Measurements from ENCODE around the gene LVRN. TPM values are rescaled to one million over a fixed set of nuclear protein-coding genes. Genes with fewer than 3 reads are reported as not detected.

The LVRN gene
- total RNA-seq, 1 donor from 2014 or later: 1.3 TPM

DNA sequence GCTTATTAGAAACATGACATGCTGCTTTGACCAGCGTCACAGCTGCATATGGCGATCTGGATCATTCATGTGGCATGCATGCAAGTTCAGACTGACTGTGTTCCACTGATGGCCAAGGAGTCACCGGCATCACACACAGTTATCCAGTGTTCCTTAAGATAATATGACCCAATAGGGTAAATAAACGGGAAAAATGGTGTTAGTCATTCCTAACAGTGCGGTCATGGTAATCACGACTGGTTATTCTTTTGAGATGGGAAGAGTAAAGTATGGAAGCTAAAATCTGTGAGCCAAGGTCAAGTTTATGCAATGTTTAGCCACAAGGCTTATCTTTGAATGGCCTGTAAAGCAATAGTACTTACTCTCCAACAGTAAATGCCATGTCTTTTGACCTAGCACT is 29.3 kb upstream of the LVRN start:
- Histone ChIP-seq H3K27me3 (ENCODE audit: low read depth) (no peaks in the 10 kb centered on the region), H3K4me1 (no peaks in the 10 kb centered on the region), H3K36me3 (no peaks in the 10 kb centered on the region), H3K4me3 (no peak overlapping the region), H3K27ac (no peak overlapping the region), H3K9me3 (no peaks in the 10 kb centered on the region)
- no peak for DNase-seq
- TF ChIP-seq, protein P1, sequence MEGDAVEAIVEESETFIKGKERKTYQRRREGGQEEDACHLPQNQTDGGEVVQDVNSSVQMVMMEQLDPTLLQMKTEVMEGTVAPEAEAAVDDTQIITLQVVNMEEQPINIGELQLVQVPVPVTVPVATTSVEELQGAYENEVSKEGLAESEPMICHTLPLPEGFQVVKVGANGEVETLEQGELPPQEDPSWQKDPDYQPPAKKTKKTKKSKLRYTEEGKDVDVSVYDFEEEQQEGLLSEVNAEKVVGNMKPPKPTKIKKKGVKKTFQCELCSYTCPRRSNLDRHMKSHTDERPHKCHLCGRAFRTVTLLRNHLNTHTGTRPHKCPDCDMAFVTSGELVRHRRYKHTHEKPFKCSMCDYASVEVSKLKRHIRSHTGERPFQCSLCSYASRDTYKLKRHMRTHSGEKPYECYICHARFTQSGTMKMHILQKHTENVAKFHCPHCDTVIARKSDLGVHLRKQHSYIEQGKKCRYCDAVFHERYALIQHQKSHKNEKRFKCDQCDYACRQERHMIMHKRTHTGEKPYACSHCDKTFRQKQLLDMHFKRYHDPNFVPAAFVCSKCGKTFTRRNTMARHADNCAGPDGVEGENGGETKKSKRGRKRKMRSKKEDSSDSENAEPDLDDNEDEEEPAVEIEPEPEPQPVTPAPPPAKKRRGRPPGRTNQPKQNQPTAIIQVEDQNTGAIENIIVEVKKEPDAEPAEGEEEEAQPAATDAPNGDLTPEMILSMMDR (IDR thresholded peaks at IDR 0.05): no peak
- no peak for ATAC-seq
- intact Hi-C loops (cut with DNase I): no loop called here

DNA sequence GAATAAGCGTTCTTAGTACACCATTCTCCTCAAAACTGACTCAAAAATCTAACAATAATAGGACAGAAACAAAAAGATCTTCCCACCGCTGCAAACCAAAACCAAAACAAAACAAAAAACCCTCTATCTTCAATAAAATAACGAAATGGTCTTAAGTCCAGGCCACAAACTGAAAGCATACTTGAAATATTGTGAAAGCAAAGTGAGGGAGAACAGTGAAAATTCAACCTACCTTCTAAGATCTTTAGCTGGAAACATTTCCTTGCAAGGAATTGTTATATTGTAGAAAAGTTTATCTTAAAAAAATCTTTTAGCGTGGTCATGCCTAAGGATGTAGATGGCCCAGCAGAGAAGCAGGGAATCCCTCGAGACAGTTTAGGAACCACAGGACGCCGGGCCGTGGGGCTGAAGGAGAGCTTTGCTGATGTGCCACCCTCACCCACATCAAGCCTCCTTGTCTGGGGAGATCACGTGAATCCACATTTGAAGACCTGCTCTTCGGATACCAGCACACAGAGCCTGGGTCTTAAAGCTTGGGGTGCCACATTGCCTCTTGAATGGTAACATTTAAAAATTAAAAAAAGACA is 27.8 kb upstream of the LVRN start:
- intact Hi-C loops (cut with DNase I): no loop called here
- H3K36me3 ChIP-seq: no peaks in the 10 kb centered on the region
- no peaks in the 10 kb centered on the region for H3K4me1 ChIP-seq
- DNase-seq: no peak
- H3K9me3 ChIP-seq: no peaks in the 10 kb centered on the region
- no peaks in the 10 kb centered on the region for H3K27me3 ChIP-seq (ENCODE audit: low read depth)
- H3K27ac ChIP-seq: no peak overlapping the region
- H3K4me3 ChIP-seq: no peak overlapping the region
- ATAC-seq: no peak
- TF ChIP-seq, protein P1 (IDR thresholded peaks at IDR 0.05): no peak

DNA sequence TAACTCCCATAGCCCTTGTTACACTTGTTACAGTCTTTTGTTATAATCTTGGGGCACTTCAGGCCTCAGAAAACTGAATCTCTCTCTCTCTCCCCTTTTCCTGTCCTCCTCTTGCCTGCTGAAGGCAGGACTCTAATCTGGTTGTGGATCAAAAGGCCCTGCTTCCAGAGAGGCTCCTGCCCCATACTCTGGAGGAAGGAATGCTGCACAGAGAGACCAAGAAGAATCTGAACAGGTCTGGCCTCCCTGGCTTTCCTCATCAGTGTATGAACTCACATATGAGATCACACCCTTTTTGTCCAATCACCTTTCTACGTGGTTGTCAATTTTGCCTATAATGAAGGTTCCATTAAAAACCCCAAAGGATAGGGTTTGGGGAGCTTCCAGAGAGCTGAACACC is 26.2 kb upstream of the LVRN start:
- no peak for DNase-seq
- ATAC-seq: no peak

DNA sequence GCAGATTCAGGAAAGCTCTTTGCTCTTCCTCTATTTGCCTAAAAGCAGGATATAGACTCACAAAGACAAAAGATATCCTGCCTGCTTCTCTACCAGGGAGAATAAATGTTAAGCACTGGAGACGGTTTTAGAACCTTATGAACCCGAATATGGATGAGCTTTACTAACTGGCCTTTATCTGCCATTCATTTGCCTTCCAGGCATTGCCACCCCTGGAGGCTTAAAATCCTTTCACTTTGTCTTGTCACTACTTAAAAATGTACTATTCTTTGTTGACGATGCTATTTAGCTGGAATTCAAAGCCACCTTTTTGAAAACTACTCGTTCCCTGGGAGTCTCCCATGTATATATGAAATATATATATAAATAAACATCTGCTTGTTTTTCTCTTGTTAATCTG is 23.2 kb upstream of the LVRN start:
- DNase-seq (no peak), ATAC-seq (no peak)
- intact Hi-C loops (cut with DNase I): no loop called here
- H3K36me3 ChIP-seq: no peaks in the 10 kb centered on the region
- no peaks in the 10 kb centered on the region for H3K4me1 ChIP-seq
- no peak overlapping the region for H3K27ac ChIP-seq
- no peaks in the 10 kb centered on the region for H3K27me3 ChIP-seq (ENCODE audit: low read depth)
- no peaks in the 10 kb centered on the region for H3K9me3 ChIP-seq
- TF ChIP-seq, protein P1 (IDR thresholded peaks at IDR 0.05): no peak
- no peak overlapping the region for H3K4me3 ChIP-seq

More for the DNA sequence above, 26.2 kb upstream of the LVRN start:
- Histone ChIP-seq H3K36me3 (no peaks in the 10 kb centered on the region), H3K27me3 (ENCODE audit: low read depth) (no peaks in the 10 kb centered on the region), H3K4me3 (no peak overlapping the region), H3K27ac (no peak overlapping the region), H3K9me3 (no peaks in the 10 kb centered on the region), H3K4me1 (no peaks in the 10 kb centered on the region)
- TF ChIP-seq, protein P1 (IDR thresholded peaks at IDR 0.05): no peak
- intact Hi-C loops (cut with DNase I): no loop called here

DNA sequence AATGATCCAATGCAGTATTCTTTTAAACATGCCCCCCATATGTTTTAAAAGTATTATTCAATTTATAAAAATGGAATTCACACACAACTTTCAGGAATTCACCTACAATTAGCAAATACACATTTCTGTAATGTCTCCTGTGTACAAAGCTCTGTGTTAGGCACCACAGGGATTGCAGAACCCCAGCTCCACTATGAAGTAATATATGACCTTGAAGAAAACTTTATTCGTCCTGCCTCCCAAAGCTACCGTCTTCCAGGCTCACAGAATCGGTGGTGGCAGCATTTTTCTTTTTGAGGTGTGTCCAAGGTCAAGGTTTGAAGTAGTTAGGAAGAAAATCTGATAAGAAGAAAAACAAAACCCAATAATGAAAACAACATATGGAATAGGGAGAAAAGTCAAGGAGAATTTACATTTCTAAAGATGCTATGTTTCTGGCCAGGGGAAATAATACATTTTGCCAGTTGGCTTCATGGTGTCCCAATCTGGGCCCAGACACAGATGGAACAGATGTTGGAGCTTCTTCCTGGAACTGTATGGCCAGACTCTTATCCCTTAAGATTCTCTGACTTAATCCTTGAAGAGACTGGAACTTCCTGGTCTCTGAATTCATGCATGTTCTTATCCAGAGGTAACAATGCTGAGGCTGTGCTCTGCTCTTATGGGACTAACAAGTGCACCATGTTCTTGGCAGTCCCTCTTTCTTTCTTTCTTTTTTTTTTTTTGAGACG is 22.0 kb upstream of the LVRN start:
- no peak for DNase-seq
- no peak for ATAC-seq

More for the DNA sequence above, 22.0 kb upstream of the LVRN start:
- Histone ChIP-seq H3K4me3 (no peak overlapping the region), H3K4me1 (no peaks in the 10 kb centered on the region), H3K36me3 (no peaks in the 10 kb centered on the region), H3K9me3 (no peaks in the 10 kb centered on the region), H3K27me3 (ENCODE audit: low read depth) (no peaks in the 10 kb centered on the region), H3K27ac (no peak overlapping the region)
- TF ChIP-seq, protein P1 (IDR thresholded peaks at IDR 0.05): no peak
- intact Hi-C loops (cut with DNase I): no loop called here
